Karpas-422 (cell line): ENCODE measurements around the gene GPX4. TPM values are rescaled to one million over a fixed set of nuclear protein-coding genes. Genes with fewer than 3 reads are reported as not detected.
"Not testable (repeated sequence)": the region's sequence is repeated elsewhere in the genome, so short reads cannot be mapped to it uniquely, and the experiment has no call there.

Experiments
- DNase-seq: peaks from one replicate; pipeline ENCODE4 v3.0.0-alpha.2; 2015
- H2AFZ ChIP-seq: fragments of 200-600 bp; sonication (generic); 2 replicates; pipeline ENCODE4 v1.6.1; 2014; ENCODE audit warnings: antibody characterized with exemption, low read length, mixed read lengths
- H3K27ac ChIP-seq: fragments of 200-600 bp; sonication (generic); 2 replicates; pipeline ENCODE4 v1.5.1; 2014; ENCODE audit warnings: mild to moderate bottlenecking, low read length, moderate library complexity
- H3K27me3 ChIP-seq: fragments of 200-600 bp; sonication (generic); 2 replicates; pipeline ENCODE4 v1.6.1; 2014; ENCODE audit warnings: low read length, mixed read lengths
- H3K36me3 ChIP-seq: fragments of 200-600 bp; sonication (generic); 2 replicates; pipeline ENCODE4 v1.6.1; 2014; ENCODE audit warnings: low read length, mixed read lengths; ENCODE audit not compliant: insufficient read depth
- H3K4me1 ChIP-seq: fragments of 200-600 bp; sonication (generic); 2 replicates; pipeline ENCODE4 v1.6.1; 2014; ENCODE audit warnings: mild to moderate bottlenecking, low read length, mixed read lengths
- H3K4me2 ChIP-seq: fragments of 200-600 bp; sonication (generic); 2 replicates; pipeline ENCODE4 v1.6.1; 2014; ENCODE audit warnings: low read length, low read depth, mild to moderate bottlenecking; ENCODE audit not compliant: poor library complexity, severe bottlenecking
- H3K4me3 ChIP-seq: fragments of 200-600 bp; sonication (generic); 2 replicates; pipeline ENCODE4 v1.5.1; 2014; ENCODE audit warnings: mild to moderate bottlenecking, antibody characterized with exemption, low read length, mixed read lengths
- H3K79me2 ChIP-seq: fragments of 200-600 bp; sonication (generic); 2 replicates; pipeline ENCODE4 v1.6.1; 2014; ENCODE audit warnings: mild to moderate bottlenecking, low read length, mixed read lengths
- H3K9ac ChIP-seq: fragments of 200-600 bp; sonication (generic); 2 replicates; pipeline ENCODE4 v1.6.0; 2014; ENCODE audit warnings: low read length
- H3K9me2 ChIP-seq: fragments of 200-600 bp; sonication (generic), shearing (Covaris generic); replicated peaks from 2 replicates; pipeline ENCODE4 v1.6.0; 2014; ENCODE audit warnings: mild to moderate bottlenecking, low read length, moderate library complexity; ENCODE audit not compliant: insufficient read depth
- H3K9me3 ChIP-seq: fragments of 300-700, 200-600 bp; sonication (generic); 2 replicates; pipeline ENCODE4 v1.6.1; 2014; ENCODE audit warnings: low read length, mixed read lengths
- H4K20me1 ChIP-seq: fragments of 200-600 bp; sonication (generic); 2 replicates; pipeline ENCODE4 v1.6.1; 2014; ENCODE audit warnings: mild to moderate bottlenecking, antibody characterized with exemption, low read length, low read depth; ENCODE audit not compliant: insufficient read depth
- total RNA-seq: library from RNA; depleted of rRNA; stranded (reverse); fragments of >200 nt; shearing (Covaris generic); gene quantifications from 2 replicates; pipeline ENCODE4 v1.2.3, GENCODE V29; 2014; ENCODE audit warnings: low replicate concordance

GPX4 gene
- total RNA-seq, 1 experiment from 2014 or later = 286 TPM

DNA sequence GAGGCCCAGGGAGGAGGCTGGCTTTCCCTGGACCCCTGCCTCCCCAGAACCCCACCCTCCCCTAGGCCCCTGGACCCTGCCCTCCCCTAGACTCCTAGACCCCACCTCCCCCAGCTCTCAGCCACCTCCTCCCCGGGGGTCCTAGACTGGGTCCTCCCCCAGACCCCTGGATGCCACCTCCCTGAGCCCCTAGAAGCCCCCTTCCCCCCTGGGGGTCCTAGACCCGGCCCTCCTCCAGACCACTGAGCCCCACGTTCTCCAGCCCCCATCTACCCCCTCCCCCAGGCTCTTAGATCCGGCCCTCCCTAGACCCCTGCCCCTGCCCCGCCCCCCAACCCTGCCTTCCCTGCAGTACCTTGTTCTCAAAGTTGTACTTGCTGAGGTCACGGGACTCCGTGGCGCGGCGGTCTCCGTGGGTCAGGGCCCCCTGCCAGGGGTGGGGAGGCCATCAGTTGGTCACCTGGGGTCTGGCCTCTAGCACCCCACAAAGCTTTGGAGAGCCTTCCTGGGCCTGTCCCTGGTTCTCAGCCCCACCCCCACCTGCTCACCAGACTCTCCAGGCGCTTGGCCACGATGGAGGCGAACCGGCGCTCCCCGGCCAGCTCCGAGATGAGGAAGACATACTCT, 8.0 kb downstream of the GPX4 start:
- H3K9ac ChIP-seq = no peak overlapping the region
- no peak overlapping the region for H3K4me2 ChIP-seq

GRCh38 chr19:1112268-1113029, 8.7 kb downstream of the GPX4 start:
- Histone ChIP-seq H3K9ac (no peak overlapping the region), H3K4me1 (peaks cover 9% of the 10 kb centered on the region), H3K36me3 (no peaks in the 10 kb centered on the region), H3K4me2 (no peak overlapping the region), H3K4me3 (no peak overlapping the region), H2AFZ (no peak overlapping the region), H3K79me2 (no peaks in the 10 kb centered on the region), H4K20me1 (peaks cover 5% of the 10 kb centered on the region; the same call in 1 of the 2 replicates), H3K27me3 (no peaks in the 10 kb centered on the region), H3K9me3 (no peaks in the 10 kb centered on the region), H3K27ac (no peak overlapping the region), H3K9me2 (no peaks in the 10 kb centered on the region)
- DNase-seq = no peak

More for the DNA sequence above, 8.0 kb downstream of the GPX4 start:
- H4K20me1 ChIP-seq = peaks cover 5% of the 10 kb centered on the region; the same call in 1 of the 2 replicates
- H3K27ac ChIP-seq = no peak overlapping the region
- no peak for DNase-seq
- no peaks in the 10 kb centered on the region for H3K9me2 ChIP-seq
- H3K4me1 ChIP-seq = peaks cover 16% of the 10 kb centered on the region
- H3K27me3 ChIP-seq = no peaks in the 10 kb centered on the region
- H3K4me3 ChIP-seq = no peak overlapping the region
- no peaks in the 10 kb centered on the region for H3K36me3 ChIP-seq
- no peak overlapping the region for H2AFZ ChIP-seq
- H3K79me2 ChIP-seq = no peaks in the 10 kb centered on the region
- H3K9me3 ChIP-seq = no peaks in the 10 kb centered on the region

- no peak overlapping the region for H3K9ac ChIP-seq
- H3K9me2 ChIP-seq = no peaks in the 10 kb centered on the region
- peak; percentile 94 for DNase-seq
- no peak overlapping the region for H3K4me3 ChIP-seq
- no peaks in the 10 kb centered on the region for H3K36me3 ChIP-seq
- no peaks in the 10 kb centered on the region for H3K79me2 ChIP-seq
- H3K9me3 ChIP-seq = no peaks in the 10 kb centered on the region
- H3K4me1 ChIP-seq = peaks cover 3% of the 10 kb centered on the region; the same call in 1 of the 2 replicates
- no peak overlapping the region for H3K4me2 ChIP-seq
- H2AFZ ChIP-seq = no peak overlapping the region
- H4K20me1 ChIP-seq = peaks cover 5% of the 10 kb centered on the region; the same call in 1 of the 2 replicates
- no peaks in the 10 kb centered on the region for H3K27me3 ChIP-seq
- no peak overlapping the region for H3K27ac ChIP-seq
Measured at GRCh38 chr19:1113030-1113985, 9.5 kb downstream of the GPX4 start.

GRCh38 chr19:1113986-1114483, 10.2 kb downstream of the GPX4 start:
- DNase-seq = no peak
- H4K20me1 ChIP-seq = peaks cover 5% of the 10 kb centered on the region; the same call in 1 of the 2 replicates
- H3K4me2 ChIP-seq = no peak overlapping the region
- no peaks in the 10 kb centered on the region for H3K79me2 ChIP-seq
- no peak overlapping the region for H3K27ac ChIP-seq
- no peaks in the 10 kb centered on the region for H3K27me3 ChIP-seq
- no peaks in the 10 kb centered on the region for H3K9me2 ChIP-seq
- no peaks in the 10 kb centered on the region for H3K36me3 ChIP-seq
- peaks cover 3% of the 10 kb centered on the region; the same call in 1 of the 2 replicates for H3K4me1 ChIP-seq
- no peak overlapping the region for H3K4me3 ChIP-seq
- no peak overlapping the region for H2AFZ ChIP-seq
- no peak overlapping the region for H3K9ac ChIP-seq
- no peaks in the 10 kb centered on the region for H3K9me3 ChIP-seq

DNA sequence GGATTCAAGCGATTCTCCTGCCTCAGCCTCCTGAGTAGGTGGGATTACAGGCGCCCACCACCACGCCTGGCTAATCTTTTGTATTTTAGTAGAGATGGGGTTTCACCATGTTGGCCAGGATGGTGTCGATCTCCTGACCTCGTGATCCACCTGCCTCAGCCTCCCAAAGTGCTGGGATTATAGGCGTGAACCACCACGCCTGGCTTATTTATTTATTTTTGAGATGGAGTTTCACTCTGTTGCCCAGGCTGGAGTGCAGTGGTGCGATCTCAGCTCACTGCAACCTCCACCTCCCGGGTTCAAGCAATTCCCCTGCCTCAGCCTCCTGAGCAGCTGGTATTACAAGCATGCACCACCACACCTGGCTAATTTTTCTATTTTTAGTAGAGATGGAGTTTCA, 10.9 kb downstream of the GPX4 start:
- not testable (repeated sequence) for H2AFZ ChIP-seq, H3K27me3 ChIP-seq, H3K4me3 ChIP-seq, H3K9me2 ChIP-seq, H3K79me2 ChIP-seq, H3K9ac ChIP-seq, H3K36me3 ChIP-seq, DNase-seq, H3K4me2 ChIP-seq, H3K9me3 ChIP-seq, H3K27ac ChIP-seq, H3K4me1 ChIP-seq, H4K20me1 ChIP-seq

GRCh38 chr19:1115646-1116420, 12.0 kb downstream of the GPX4 start:
- H3K4me1 ChIP-seq = peaks cover 3% of the 10 kb centered on the region; the same call in 1 of the 2 replicates
- no peak overlapping the region for H2AFZ ChIP-seq
- no peaks in the 10 kb centered on the region for H3K79me2 ChIP-seq
- H3K27me3 ChIP-seq = no peaks in the 10 kb centered on the region
- H3K36me3 ChIP-seq = no peaks in the 10 kb centered on the region
- no peaks in the 10 kb centered on the region for H3K9me3 ChIP-seq
- H3K4me2 ChIP-seq = no peak overlapping the region
- DNase-seq = no peak
- H3K4me3 ChIP-seq = no peak overlapping the region
- H3K9ac ChIP-seq = no peak overlapping the region
- no peak overlapping the region for H3K27ac ChIP-seq
- H3K9me2 ChIP-seq = no peaks in the 10 kb centered on the region
- peaks cover 5% of the 10 kb centered on the region; the same call in 1 of the 2 replicates for H4K20me1 ChIP-seq

DNA sequence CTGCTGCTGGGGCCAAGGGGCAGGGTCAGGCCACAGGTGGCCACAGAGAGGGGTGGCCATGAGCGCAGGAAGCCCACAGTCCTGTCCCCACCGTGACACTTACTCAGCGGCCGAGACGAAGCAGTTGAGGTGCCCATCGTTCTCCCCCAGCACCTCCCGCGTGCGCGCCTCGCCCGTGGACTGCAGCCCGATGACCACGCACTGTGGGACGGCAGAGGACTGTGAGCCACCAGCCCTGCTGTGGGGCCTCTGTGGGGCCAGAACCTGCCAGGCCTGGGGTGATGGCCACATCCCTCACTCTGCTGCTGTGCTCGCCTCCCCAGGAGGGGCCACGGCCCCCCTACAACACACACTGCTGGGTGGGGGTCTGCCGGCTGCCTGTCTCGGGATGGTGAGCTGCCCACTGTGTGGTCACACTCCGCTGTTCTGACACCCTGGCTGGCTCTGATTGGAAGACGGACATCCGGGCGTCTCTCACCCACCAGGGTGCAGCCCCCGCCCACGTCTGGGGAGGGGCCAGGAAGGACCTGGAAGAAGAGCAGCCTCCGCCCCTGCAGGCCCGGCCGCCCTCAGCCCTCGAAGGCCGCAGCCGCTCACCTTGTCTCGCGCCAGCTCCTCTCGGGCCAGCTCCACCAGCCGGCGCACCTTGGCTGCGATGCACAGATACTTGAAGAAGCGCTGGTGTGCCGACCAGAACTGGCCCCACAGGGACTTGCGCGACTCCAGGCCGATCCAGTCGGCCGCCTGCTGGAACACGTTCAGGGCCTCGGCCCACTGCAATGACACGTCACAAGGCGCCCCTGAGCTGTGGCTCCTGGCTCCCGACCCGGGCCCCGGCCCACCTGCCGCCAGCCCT, 13.2 kb downstream of the GPX4 start:
- H3K79me2 ChIP-seq = no peaks in the 10 kb centered on the region
- H3K9ac ChIP-seq = no peak overlapping the region
- no peak overlapping the region for H3K4me3 ChIP-seq
- H3K36me3 ChIP-seq = no peaks in the 10 kb centered on the region
- H4K20me1 ChIP-seq = peaks cover 5% of the 10 kb centered on the region; the same call in 1 of the 2 replicates
- no peak overlapping the region for H2AFZ ChIP-seq
- no peaks in the 10 kb centered on the region for H3K9me3 ChIP-seq
- peaks cover 3% of the 10 kb centered on the region; the same call in 1 of the 2 replicates for H3K4me1 ChIP-seq
- no peak overlapping the region for H3K27ac ChIP-seq
- no peaks in the 10 kb centered on the region for H3K27me3 ChIP-seq
- no peaks in the 10 kb centered on the region for H3K9me2 ChIP-seq
- DNase-seq = no peak
- no peak overlapping the region for H3K4me2 ChIP-seq
